HL-60 (cell line): ENCODE data around the gene PRR18.

ENCODE experiments used
- DNase-seq, 2 experiments: peaks; one replicate each; pipeline ENCODE4 v3.0.0-alpha.2; 2010 to 2020; ENCODE audit warnings: low read depth in 1 of 2, low spot score in 1 of 2
- H3K27ac ChIP-seq: fragments of 250-450 bp; sonication (Bioruptor Pico); replicated peaks from 2 replicates; pipeline ENCODE4 v1.5.1; 2020; ENCODE audit warnings: mild to moderate bottlenecking, moderate library complexity
- H3K27me3 ChIP-seq: fragments of 250-450 bp; sonication (Bioruptor Pico); 2 replicates; pipeline ENCODE4 v1.5.1; 2021; ENCODE audit warnings: mild to moderate bottlenecking, moderate library complexity; ENCODE audit not compliant: insufficient read depth, poor library complexity, severe bottlenecking
- H3K4me3 ChIP-seq: replicated peaks from 2 replicates; pipeline ENCODE4 v1.5.1; 2011; ENCODE audit warnings: mild to moderate bottlenecking, control low read depth, low read length; ENCODE audit not compliant: insufficient read depth
- CTCF ChIP-seq: IDR thresholded peaks from one replicate; pipeline ENCODE4 v1.5.1; 2011; ENCODE audit warnings: low read length, control low read depth, inconsistent platforms; ENCODE audit not compliant: insufficient read depth
- GABPA ChIP-seq: IDR thresholded peaks from 2 replicates; pipeline ENCODE4 v1.6.1; 2012; ENCODE audit warnings: low read depth
- POLR2AphosphoS5 ChIP-seq: IDR thresholded peaks from 2 replicates; pipeline ENCODE4 v1.6.1; 2012; ENCODE audit warnings: low read depth
- REST ChIP-seq: IDR thresholded peaks from 2 replicates; pipeline ENCODE4 v1.6.1; 2012; ENCODE audit warnings: low read depth; ENCODE audit not compliant: insufficient replicate concordance
- SPI1 ChIP-seq: IDR thresholded peaks from 2 replicates; pipeline ENCODE4 v1.6.1; 2012; ENCODE audit warnings: low read depth, mild to moderate bottlenecking, borderline replicate concordance

Gene PRR18

GRCh38 chr6:166301611-166302529, 6.3 kb downstream of the PRR18 start:
- TF ChIP-seq SPI1 (no peak), POLR2AphosphoS5 (no peak), REST (no peak), CTCF (no peak), GABPA (no peak)
- H3K4me3 ChIP-seq: no peak overlapping the region
- no peak overlapping the region for H3K27ac ChIP-seq
- DNase-seq: no peak
- peaks cover 15% of the 10 kb centered on the region for H3K27me3 ChIP-seq

GRCh38 chr6:166300357-166300987, 7.7 kb downstream of the PRR18 start:
- Histone ChIP-seq H3K27ac (no peak overlapping the region), H3K27me3 (peaks cover 3% of the 10 kb centered on the region), H3K4me3 (no peak overlapping the region)
- no peak for DNase-seq
- no peak for TF ChIP-seq POLR2AphosphoS5
- no peak for TF ChIP-seq CTCF
- TF ChIP-seq GABPA: no peak

DNA sequence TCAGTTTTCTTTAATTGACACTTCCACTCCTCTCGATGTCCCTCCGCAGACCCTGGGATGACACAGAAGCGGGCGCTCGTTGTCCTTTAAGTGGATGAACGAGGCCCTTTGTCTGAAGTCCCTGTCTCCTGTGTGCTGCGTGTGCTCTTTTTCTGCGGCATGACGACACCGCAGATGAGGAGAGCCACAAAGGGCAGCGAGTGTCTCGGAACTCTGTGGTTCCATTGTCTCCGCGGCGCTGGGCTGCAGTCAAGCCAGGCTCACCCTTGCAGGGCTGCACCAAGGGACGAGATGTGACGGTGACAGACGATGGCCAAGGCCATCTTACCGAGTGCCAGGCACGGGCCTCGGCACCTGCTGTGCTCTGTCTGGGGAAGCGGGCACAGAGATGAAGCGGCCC, 10.6 kb downstream of the PRR18 start:
- no peak overlapping the region for H3K4me3 ChIP-seq
- H3K27ac ChIP-seq: no peak overlapping the region
- H3K27me3 ChIP-seq: no peaks in the 10 kb centered on the region
- DNase-seq: no peak
- TF ChIP-seq GABPA (no peak), CTCF (no peak), SPI1 (no peak), POLR2AphosphoS5 (no peak), REST (no peak)
